ENCODE measurements around the gene PPP1R13B. TPM values are rescaled to one million over a fixed set of nuclear protein-coding genes. Genes with fewer than 3 reads are reported as not detected.

Gene PPP1R13B
- total and polyA plus RNA-seq, 2 experiments from 2014 or later, result 88.5 to 124 TPM

GRCh38 chr14:103868242-103868897, 21.0 kb upstream of the PPP1R13B start:
- H3K4me1 ChIP-seq (ENCODE audit: low read depth), result peaks cover 15% of the 10 kb centered on the region
- no peaks in the 10 kb centered on the region for H3K27me3 ChIP-seq
- DNase-seq (ENCODE audit: low read depth in 1 of 2, low spot score in 1 of 2), result no peak
- H3K9me3 ChIP-seq (ENCODE audit: low read depth), result no peaks in the 10 kb centered on the region
- peak overlapping the region; percentile 71 for H3K27ac ChIP-seq
- TF ChIP-seq, protein P1, sequence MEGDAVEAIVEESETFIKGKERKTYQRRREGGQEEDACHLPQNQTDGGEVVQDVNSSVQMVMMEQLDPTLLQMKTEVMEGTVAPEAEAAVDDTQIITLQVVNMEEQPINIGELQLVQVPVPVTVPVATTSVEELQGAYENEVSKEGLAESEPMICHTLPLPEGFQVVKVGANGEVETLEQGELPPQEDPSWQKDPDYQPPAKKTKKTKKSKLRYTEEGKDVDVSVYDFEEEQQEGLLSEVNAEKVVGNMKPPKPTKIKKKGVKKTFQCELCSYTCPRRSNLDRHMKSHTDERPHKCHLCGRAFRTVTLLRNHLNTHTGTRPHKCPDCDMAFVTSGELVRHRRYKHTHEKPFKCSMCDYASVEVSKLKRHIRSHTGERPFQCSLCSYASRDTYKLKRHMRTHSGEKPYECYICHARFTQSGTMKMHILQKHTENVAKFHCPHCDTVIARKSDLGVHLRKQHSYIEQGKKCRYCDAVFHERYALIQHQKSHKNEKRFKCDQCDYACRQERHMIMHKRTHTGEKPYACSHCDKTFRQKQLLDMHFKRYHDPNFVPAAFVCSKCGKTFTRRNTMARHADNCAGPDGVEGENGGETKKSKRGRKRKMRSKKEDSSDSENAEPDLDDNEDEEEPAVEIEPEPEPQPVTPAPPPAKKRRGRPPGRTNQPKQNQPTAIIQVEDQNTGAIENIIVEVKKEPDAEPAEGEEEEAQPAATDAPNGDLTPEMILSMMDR (IDR thresholded peaks at IDR 0.05; ENCODE audit: low read depth, low read length), result no peak
- H3K36me3 ChIP-seq, result no peaks in the 10 kb centered on the region
- no peak overlapping the region for H3K4me3 ChIP-seq

DNA sequence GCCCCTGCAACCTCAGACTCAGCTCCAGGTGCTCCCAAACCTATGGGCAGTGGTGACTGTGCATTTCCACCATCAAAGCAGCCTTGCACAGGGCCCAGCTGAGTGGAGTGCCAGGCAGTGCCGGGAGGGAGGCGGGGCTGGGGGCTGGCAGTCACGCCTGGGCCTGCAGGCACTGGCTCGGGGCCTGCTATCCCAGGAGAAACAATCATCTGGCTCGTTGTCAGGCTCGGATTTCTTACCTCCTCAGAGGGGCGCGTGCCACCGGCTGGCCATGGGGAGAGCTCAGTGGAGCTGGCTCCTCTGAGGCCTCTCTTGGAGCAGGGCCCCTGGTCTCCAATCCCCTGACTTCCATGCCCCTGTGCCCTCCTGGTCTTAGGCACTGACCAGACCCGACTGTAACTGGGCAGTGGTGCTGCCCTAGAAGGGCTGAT, 20.2 kb upstream of the PPP1R13B start:
- Histone ChIP-seq H3K4me3 (no peak overlapping the region), H3K4me1 (ENCODE audit: low read depth) (peaks cover 14% of the 10 kb centered on the region), H3K36me3 (no peaks in the 10 kb centered on the region), H3K9me3 (ENCODE audit: low read depth) (no peaks in the 10 kb centered on the region), H3K27me3 (no peaks in the 10 kb centered on the region), H3K27ac (peak overlapping the region; percentile 71)
- peak in 1 of 2 donors; percentile 38 for DNase-seq (ENCODE audit: low read depth in 1 of 2, low spot score in 1 of 2)
- TF ChIP-seq, protein P1 (IDR thresholded peaks at IDR 0.05; ENCODE audit: low read depth, low read length), result no peak

DNA sequence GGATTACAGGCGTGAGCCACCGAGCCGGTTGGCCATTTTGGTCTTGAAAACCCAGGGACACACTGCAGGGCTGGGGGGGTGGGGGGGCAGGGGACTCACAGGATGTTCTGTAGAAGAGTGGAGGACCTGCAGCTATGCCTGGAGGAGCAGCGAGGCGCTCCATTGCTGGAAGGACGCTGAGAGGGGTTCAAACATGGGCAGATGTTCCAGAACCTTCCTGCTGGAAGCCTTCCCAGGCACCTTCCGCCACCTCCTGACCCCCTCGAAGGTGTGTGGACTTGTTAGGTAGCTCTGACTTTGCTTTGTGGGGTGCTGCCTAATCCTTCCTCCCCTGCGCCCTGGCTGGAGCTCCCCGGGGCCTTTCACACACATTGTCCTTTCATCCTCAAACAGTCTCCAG, 19.6 kb upstream of the PPP1R13B start:
- Histone ChIP-seq H3K27me3 (no peaks in the 10 kb centered on the region), H3K9me3 (ENCODE audit: low read depth) (no peaks in the 10 kb centered on the region), H3K4me3 (no peak overlapping the region), H3K27ac (peak overlapping the region; percentile 71), H3K36me3 (no peaks in the 10 kb centered on the region), H3K4me1 (ENCODE audit: low read depth) (peaks cover 9% of the 10 kb centered on the region)
- DNase-seq (ENCODE audit: low read depth in 1 of 2, low spot score in 1 of 2), result no peak
- TF ChIP-seq, protein P1 (IDR thresholded peaks at IDR 0.05; ENCODE audit: low read depth, low read length), result no peak

GRCh38 chr14:103863245-103863644, 15.9 kb upstream of the PPP1R13B start:
- Histone ChIP-seq H3K4me3 (no peak overlapping the region), H3K36me3 (no peaks in the 10 kb centered on the region), H3K4me1 (ENCODE audit: low read depth) (peaks cover 12% of the 10 kb centered on the region), H3K27me3 (no peaks in the 10 kb centered on the region), H3K9me3 (ENCODE audit: low read depth) (no peaks in the 10 kb centered on the region), H3K27ac (no peak overlapping the region)
- no peak for DNase-seq (ENCODE audit: low read depth in 1 of 2, low spot score in 1 of 2)
- TF ChIP-seq, protein P1 (IDR thresholded peaks at IDR 0.05; ENCODE audit: low read depth, low read length), result no peak

- no peaks in the 10 kb centered on the region for H3K27me3 ChIP-seq
- TF ChIP-seq, protein P1 (IDR thresholded peaks at IDR 0.05; ENCODE audit: low read depth, low read length), result no peak
- no peaks in the 10 kb centered on the region for H3K9me3 ChIP-seq (ENCODE audit: low read depth)
- peaks cover 4% of the 10 kb centered on the region for H3K4me1 ChIP-seq (ENCODE audit: low read depth)
- no peak overlapping the region for H3K4me3 ChIP-seq
- no peak overlapping the region for H3K27ac ChIP-seq
- H3K36me3 ChIP-seq, result no peaks in the 10 kb centered on the region
- no peak for DNase-seq (ENCODE audit: low read depth in 1 of 2, low spot score in 1 of 2)
Measured at GRCh38 chr14:103862393-103862782, 15.0 kb upstream of the PPP1R13B start.

Data from cardiac muscle cell (in vitro differentiated cells and primary cell).